ENCODE measurements around the gene PCP4L1. TPM values are rescaled to one million over a fixed set of nuclear protein-coding genes. Genes with fewer than 3 reads are reported as not detected.
"Not testable (repeated sequence)": the region's sequence is repeated elsewhere in the genome, so short reads cannot be mapped to it uniquely, and the experiment has no call there.

PCP4L1 gene
- total RNA-seq, 1 experiment from 2014 or later = not detected

- Histone ChIP-seq H3K4me1 (replicated peaks) (no peaks in the 10 kb centered on the region), H3K27ac (no peak overlapping the region), H3K36me3 (no peaks in the 10 kb centered on the region), H3K9me3 (replicated peaks) (no peaks in the 10 kb centered on the region), H3K4me3 (no peak overlapping the region), H3K27me3 (replicated peaks) (peaks cover 8% of the 10 kb centered on the region; the same call in 1 of the 2 replicates)
- no peak for DNase-seq (ENCODE audit: low read depth in 1 of 2, low spot score in 2 of 2)
Measured at GRCh38 chr1:161242313-161242712, 16.2 kb upstream of the PCP4L1 start.

GRCh38 chr1:161244888-161245287 is 13.7 kb upstream of the PCP4L1 start:
- H3K36me3 ChIP-seq = no peaks in the 10 kb centered on the region
- H3K4me1 ChIP-seq (replicated peaks) = no peaks in the 10 kb centered on the region
- no peaks in the 10 kb centered on the region for H3K9me3 ChIP-seq (replicated peaks)
- DNase-seq (ENCODE audit: low read depth in 1 of 2, low spot score in 2 of 2) = no peak
- no peak overlapping the region for H3K27ac ChIP-seq
- no peak overlapping the region for H3K4me3 ChIP-seq
- peaks cover 5% of the 10 kb centered on the region; the same call in 1 of the 2 replicates for H3K27me3 ChIP-seq (replicated peaks)

- not testable (repeated sequence) for H3K9me3 ChIP-seq (replicated peaks); H3K4me3 ChIP-seq; H3K4me1 ChIP-seq (replicated peaks); H3K27ac ChIP-seq; H3K36me3 ChIP-seq; H3K27me3 ChIP-seq (replicated peaks); DNase-seq (ENCODE audit: low read depth in 1 of 2, low spot score in 2 of 2)
Measured at GRCh38 chr1:161250100-161250499, 8.4 kb upstream of the PCP4L1 start.

- no peak for DNase-seq (ENCODE audit: low read depth in 1 of 2, low spot score in 2 of 2)
- Histone ChIP-seq H3K4me1 (replicated peaks) (no peaks in the 10 kb centered on the region), H3K27me3 (replicated peaks) (no peaks in the 10 kb centered on the region), H3K36me3 (no peaks in the 10 kb centered on the region), H3K9me3 (replicated peaks) (no peaks in the 10 kb centered on the region), H3K27ac (no peak overlapping the region), H3K4me3 (no peak overlapping the region)
Measured at GRCh38 chr1:161250829-161251228, 7.7 kb upstream of the PCP4L1 start.

- Histone ChIP-seq H3K4me1 (replicated peaks) (no peaks in the 10 kb centered on the region), H3K4me3 (no peak overlapping the region), H3K27ac (no peak overlapping the region), H3K9me3 (replicated peaks) (no peaks in the 10 kb centered on the region), H3K27me3 (replicated peaks) (no peaks in the 10 kb centered on the region), H3K36me3 (no peaks in the 10 kb centered on the region)
- DNase-seq (ENCODE audit: low read depth in 1 of 2, low spot score in 2 of 2) = no peak
Measured at GRCh38 chr1:161251579-161251978, 7.0 kb upstream of the PCP4L1 start.

GRCh38 chr1:161255302-161255701 is 3.2 kb upstream of the PCP4L1 start:
- H3K27me3 ChIP-seq (replicated peaks) = peaks cover 21% of the 10 kb centered on the region
- H3K9me3 ChIP-seq (replicated peaks); DNase-seq (ENCODE audit: low read depth in 1 of 2, low spot score in 2 of 2); H3K36me3 ChIP-seq; H3K4me3 ChIP-seq; H3K27ac ChIP-seq; H3K4me1 ChIP-seq (replicated peaks): not testable (repeated sequence)

GRCh38 chr1:161255955-161256520 is 2.5 kb upstream of the PCP4L1 start:
- not testable (repeated sequence) for H3K4me3 ChIP-seq; H3K27ac ChIP-seq; H3K36me3 ChIP-seq; H3K9me3 ChIP-seq (replicated peaks); H3K4me1 ChIP-seq (replicated peaks); DNase-seq (ENCODE audit: low read depth in 1 of 2, low spot score in 2 of 2)
- peaks cover 26% of the 10 kb centered on the region for H3K27me3 ChIP-seq (replicated peaks)

- H3K4me3 ChIP-seq; H3K27ac ChIP-seq; H3K36me3 ChIP-seq; DNase-seq (ENCODE audit: low read depth in 1 of 2, low spot score in 2 of 2); H3K4me1 ChIP-seq (replicated peaks); H3K9me3 ChIP-seq (replicated peaks): not testable (repeated sequence)
- H3K27me3 ChIP-seq (replicated peaks) = peaks cover 34% of the 10 kb centered on the region
Measured at GRCh38 chr1:161257109-161257508, 1.4 kb upstream of the PCP4L1 start.

GRCh38 chr1:161259345-161259702 is 779 bp downstream of the PCP4L1 start:
- Histone ChIP-seq H3K36me3 (no peaks in the 10 kb centered on the region), H3K27ac (no peak overlapping the region), H3K27me3 (replicated peaks) (peaks cover 34% of the 10 kb centered on the region), H3K9me3 (replicated peaks) (peaks cover 8% of the 10 kb centered on the region), H3K4me3 (no peak overlapping the region), H3K4me1 (replicated peaks) (peaks cover 5% of the 10 kb centered on the region)
- no peak for DNase-seq (ENCODE audit: low read depth in 1 of 2, low spot score in 2 of 2)

GRCh38 chr1:161259765-161260164 is 1.2 kb downstream of the PCP4L1 start:
- Histone ChIP-seq H3K36me3 (no peaks in the 10 kb centered on the region), H3K4me3 (no peak overlapping the region), H3K4me1 (replicated peaks) (peaks cover 5% of the 10 kb centered on the region), H3K27me3 (replicated peaks) (peaks cover 34% of the 10 kb centered on the region), H3K27ac (no peak overlapping the region), H3K9me3 (replicated peaks) (peaks cover 8% of the 10 kb centered on the region)
- no peak for DNase-seq (ENCODE audit: low read depth in 1 of 2, low spot score in 2 of 2)

- H3K9me3 ChIP-seq (replicated peaks) = peaks cover 8% of the 10 kb centered on the region
- H3K4me3 ChIP-seq = no peak overlapping the region
- no peak overlapping the region for H3K27ac ChIP-seq
- H3K27me3 ChIP-seq (replicated peaks) = peaks cover 34% of the 10 kb centered on the region
- no peak for DNase-seq (ENCODE audit: low read depth in 1 of 2, low spot score in 2 of 2)
- H3K4me1 ChIP-seq (replicated peaks) = peaks cover 5% of the 10 kb centered on the region
- H3K36me3 ChIP-seq = no peaks in the 10 kb centered on the region
Measured at GRCh38 chr1:161260376-161261260, 2.1 kb downstream of the PCP4L1 start.

- Histone ChIP-seq H3K27ac (no peak overlapping the region), H3K27me3 (replicated peaks) (peaks cover 34% of the 10 kb centered on the region), H3K36me3 (no peaks in the 10 kb centered on the region), H3K9me3 (replicated peaks) (peaks cover 8% of the 10 kb centered on the region), H3K4me1 (replicated peaks) (peaks cover 5% of the 10 kb centered on the region), H3K4me3 (no peak overlapping the region)
- DNase-seq (ENCODE audit: low read depth in 1 of 2, low spot score in 2 of 2) = no peak
Measured at GRCh38 chr1:161261261-161262235, 3.0 kb downstream of the PCP4L1 start.

GRCh38 chr1:161265305-161265704 is 6.8 kb downstream of the PCP4L1 start:
- H3K27ac ChIP-seq = no peak overlapping the region
- DNase-seq (ENCODE audit: low read depth in 1 of 2, low spot score in 2 of 2) = no peak
- no peaks in the 10 kb centered on the region for H3K4me1 ChIP-seq (replicated peaks)
- H3K9me3 ChIP-seq (replicated peaks) = no peaks in the 10 kb centered on the region
- no peak overlapping the region for H3K4me3 ChIP-seq
- H3K36me3 ChIP-seq = no peaks in the 10 kb centered on the region
- peaks cover 20% of the 10 kb centered on the region for H3K27me3 ChIP-seq (replicated peaks)

- Histone ChIP-seq H3K4me1 (replicated peaks) (no peaks in the 10 kb centered on the region), H3K27me3 (replicated peaks) (peaks cover 13% of the 10 kb centered on the region), H3K9me3 (replicated peaks) (no peaks in the 10 kb centered on the region), H3K36me3 (no peaks in the 10 kb centered on the region), H3K27ac (no peak overlapping the region), H3K4me3 (no peak overlapping the region)
- DNase-seq (ENCODE audit: low read depth in 1 of 2, low spot score in 2 of 2) = no peak
Measured at GRCh38 chr1:161266202-161266601, 7.7 kb downstream of the PCP4L1 start.

All from SJSA1 (cell line).